AG04450 (cell line): ENCODE data around the gene MSI2. TPM values are rescaled to one million over a fixed set of nuclear protein-coding genes. Genes with fewer than 3 reads are reported as not detected.
"Not testable (repeated sequence)": the region's sequence is repeated elsewhere in the genome, so short reads cannot be mapped to it uniquely, and the experiment has no call there.

Experiments used
- CTCF ChIA-PET: fragments of 300-600, 350-600 bp; formaldehyde crosslinking; extraction: SDS; loops from one replicate; lab custom pipeline; 2022; ENCODE audit warnings: antibody characterized with exemption, inconsistent platforms; lab: Charles Lee
- POLR2A ChIA-PET: fragments of 350-600 bp; formaldehyde crosslinking; extraction: SDS; loops from one replicate; lab custom pipeline; 2021; ENCODE audit warnings: antibody characterized with exemption, inconsistent platforms; lab: Yijun Ruan, JAX
- DNase-seq: peaks from one replicate; pipeline ENCODE4 v3.0.0-alpha.2; 2011; ENCODE audit warnings: low read depth, low spot score
- H3K27ac ChIP-seq: one replicate; pipeline ENCODE4 v1.5.1; 2012; ENCODE audit warnings: low read depth, low read length, control low read depth
- H3K27me3 ChIP-seq: one replicate; pipeline ENCODE4 v1.6.0; 2012; ENCODE audit warnings: low read length; ENCODE audit not compliant: control insufficient read depth, insufficient read depth
- H3K4me3 ChIP-seq: 2 replicates; pipeline ENCODE4 v1.5.1; 2011; ENCODE audit warnings: mild to moderate bottlenecking, low read depth, low read length, control low read depth
- H3K9me3 ChIP-seq: 2 replicates; pipeline ENCODE4 v1.5.1; 2012; ENCODE audit warnings: low read length; ENCODE audit not compliant: control insufficient read depth, insufficient read depth
- CTCF ChIP-seq: IDR thresholded peaks from 2 replicates; pipeline ENCODE4 v1.5.1; 2011; ENCODE audit warnings: low read depth, low read length, control low read depth, inconsistent platforms
- polyA plus RNA-seq: library from polyadenylated mRNA; depleted of rRNA; stranded (reverse); fragments of >200 nt; gene quantifications from 2 replicates; pipeline ENCODE4 v1.2.3, GENCODE V29; 2011

The MSI2 gene
- polyA plus RNA-seq, 1 experiment = 26.2 TPM

GRCh38 chr17:57211543-57211942, 44.8 kb upstream of the MSI2 start:
- CTCF ChIA-PET = interaction anchor here (0.7 kb wide), 1 partner anchor 31 kb away, joined by 4 read pairs; no protein-coding TSS in a partner anchor
- no peak for DNase-seq
- Histone ChIP-seq H3K27ac (no peak overlapping the region), H3K27me3 (no peaks in the 10 kb centered on the region), H3K4me3 (no peak overlapping the region), H3K9me3 (no peaks in the 10 kb centered on the region)
- POLR2A ChIA-PET = no interaction called here
- TF ChIP-seq CTCF = no peak

- H3K27me3 ChIP-seq = no peaks in the 10 kb centered on the region
- TF ChIP-seq CTCF = no peak
- DNase-seq = no peak
- H3K27ac ChIP-seq = no peak overlapping the region
- ChIA-PET CTCF (interaction anchor here (0.6 to 1.3 kb wide), 2 partner anchors 385 to 935 kb away, joined by 3 to 4 read pairs; partner anchors contain the start of gene OR4D1), POLR2A (no interaction called here)
- no peak overlapping the region for H3K4me3 ChIP-seq
- no peaks in the 10 kb centered on the region for H3K9me3 ChIP-seq
These were observed 43.0 kb upstream of the MSI2 start for GRCh38 chr17:57213180-57213825.

- DNase-seq = no peak
- POLR2A ChIA-PET = no interaction called here
These were observed 41.0 kb upstream of the MSI2 start for GRCh38 chr17:57215317-57215716.

GRCh38 chr17:57221366-57222350, 34.7 kb upstream of the MSI2 start:
- no peak for TF ChIP-seq CTCF
- Histone ChIP-seq H3K27ac (no peak overlapping the region), H3K4me3 (no peak overlapping the region), H3K27me3 (no peaks in the 10 kb centered on the region), H3K9me3 (no peaks in the 10 kb centered on the region; the same call in 1 of the 2 replicates)
- CTCF ChIA-PET = interaction anchor here (1.3 kb wide), 1 partner anchor 22 kb away, joined by 5 read pairs; no protein-coding TSS in a partner anchor
- no peak for DNase-seq
- POLR2A ChIA-PET = no interaction called here

More at GRCh38 chr17:57215317-57215716, 41.0 kb upstream of the MSI2 start:
- H3K4me3 ChIP-seq = no peak overlapping the region
- no peak overlapping the region for H3K27ac ChIP-seq
- no peaks in the 10 kb centered on the region for H3K27me3 ChIP-seq
- no peaks in the 10 kb centered on the region for H3K9me3 ChIP-seq
- no peak for TF ChIP-seq CTCF
- CTCF ChIA-PET = no interaction called here

GRCh38 chr17:57222422-57222821, 33.9 kb upstream of the MSI2 start:
- H3K4me3 ChIP-seq, DNase-seq, POLR2A ChIA-PET, H3K9me3 ChIP-seq, H3K27ac ChIP-seq, H3K27me3 ChIP-seq: not testable (repeated sequence)
- CTCF ChIA-PET = interaction anchor here (1.3 kb wide), 1 partner anchor 21 kb away, joined by 5 read pairs; no protein-coding TSS in a partner anchor
